ENCODE data around the gene MED22. TPM values are rescaled to one million over a fixed set of nuclear protein-coding genes. Genes with fewer than 3 reads are reported as not detected.

The MED22 gene
- total and polyA plus RNA-seq, 4 donors = 11.4 to 32.0 (median 20.1) TPM

GRCh38 chr9:133386338-133386737, 38.4 kb upstream of the MED22 start:
- TF ChIP-seq, protein P1, sequence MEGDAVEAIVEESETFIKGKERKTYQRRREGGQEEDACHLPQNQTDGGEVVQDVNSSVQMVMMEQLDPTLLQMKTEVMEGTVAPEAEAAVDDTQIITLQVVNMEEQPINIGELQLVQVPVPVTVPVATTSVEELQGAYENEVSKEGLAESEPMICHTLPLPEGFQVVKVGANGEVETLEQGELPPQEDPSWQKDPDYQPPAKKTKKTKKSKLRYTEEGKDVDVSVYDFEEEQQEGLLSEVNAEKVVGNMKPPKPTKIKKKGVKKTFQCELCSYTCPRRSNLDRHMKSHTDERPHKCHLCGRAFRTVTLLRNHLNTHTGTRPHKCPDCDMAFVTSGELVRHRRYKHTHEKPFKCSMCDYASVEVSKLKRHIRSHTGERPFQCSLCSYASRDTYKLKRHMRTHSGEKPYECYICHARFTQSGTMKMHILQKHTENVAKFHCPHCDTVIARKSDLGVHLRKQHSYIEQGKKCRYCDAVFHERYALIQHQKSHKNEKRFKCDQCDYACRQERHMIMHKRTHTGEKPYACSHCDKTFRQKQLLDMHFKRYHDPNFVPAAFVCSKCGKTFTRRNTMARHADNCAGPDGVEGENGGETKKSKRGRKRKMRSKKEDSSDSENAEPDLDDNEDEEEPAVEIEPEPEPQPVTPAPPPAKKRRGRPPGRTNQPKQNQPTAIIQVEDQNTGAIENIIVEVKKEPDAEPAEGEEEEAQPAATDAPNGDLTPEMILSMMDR (IDR thresholded peaks at IDR 0.05; ENCODE audit: control extremely low read depth, extremely low read depth) = no peak
- WGBS, 2 donors = 83 to 87% methylated on average over 13 of the region's 13 CpGs
- Histone ChIP-seq H3K4me1 (ENCODE audit: control insufficient read depth in 5 of 5, insufficient read depth in 5 of 5, low read length in 5 of 5) (no peaks in the 10 kb centered on the region), H3K4me3 (no peak overlapping the region), H3K36me3 (ENCODE audit: control insufficient read depth in 4 of 4, insufficient read depth in 4 of 4, low read length in 4 of 4) (peaks cover 0 to 2% (median 0%) of the 10 kb centered on the region in 4 donors), H3K27me3 (ENCODE audit: control insufficient read depth in 3 of 3, insufficient read depth in 3 of 3, low read length in 2 of 3) (no peaks in the 10 kb centered on the region), H3K27ac (ENCODE audit: low read depth in 1 of 2, low read length in 1 of 2) (no peak overlapping the region), H3K9ac (ENCODE audit: insufficient read depth in 1 of 2, low read length in 2 of 2) (no peak overlapping the region), H3K9me3 (ENCODE audit: control insufficient read depth in 4 of 4, insufficient read depth in 3 of 4, low read length in 3 of 4) (no peaks in the 10 kb centered on the region)
- no peak for ATAC-seq (ENCODE audit: insufficient read depth, low FRiP score)
- no peak for DNase-seq

GRCh38 chr9:133385452-133385851, 37.5 kb upstream of the MED22 start:
- no peak overlapping the region for H3K27ac ChIP-seq (ENCODE audit: low read depth in 1 of 2, low read length in 1 of 2)
- no peak for ATAC-seq (ENCODE audit: insufficient read depth, low FRiP score)

GRCh38 chr9:133384736-133385321, 36.9 kb upstream of the MED22 start:
- Histone ChIP-seq H3K9me3 (ENCODE audit: control insufficient read depth in 4 of 4, insufficient read depth in 3 of 4, low read length in 3 of 4) (no peaks in the 10 kb centered on the region), H3K9ac (ENCODE audit: insufficient read depth in 1 of 2, low read length in 2 of 2) (no peak overlapping the region), H3K27me3 (ENCODE audit: control insufficient read depth in 3 of 3, insufficient read depth in 3 of 3, low read length in 2 of 3) (no peaks in the 10 kb centered on the region), H3K4me1 (ENCODE audit: control insufficient read depth in 5 of 5, insufficient read depth in 5 of 5, low read length in 5 of 5) (no peaks in the 10 kb centered on the region), H3K4me3 (no peak overlapping the region), H3K27ac (ENCODE audit: low read depth in 1 of 2, low read length in 1 of 2) (no peak overlapping the region), H3K36me3 (ENCODE audit: control insufficient read depth in 4 of 4, insufficient read depth in 4 of 4, low read length in 4 of 4) (peaks cover 0 to 2% (median 0%) of the 10 kb centered on the region in 4 donors)
- TF ChIP-seq, protein P1 (IDR thresholded peaks at IDR 0.05; ENCODE audit: control extremely low read depth, extremely low read depth) = no peak
- ATAC-seq (ENCODE audit: insufficient read depth, low FRiP score) (no peak), DNase-seq (no peak)
- WGBS, 2 donors = 88% methylated on average over 17 of the region's 17 CpGs

More at GRCh38 chr9:133385452-133385851, 37.5 kb upstream of the MED22 start:
- 89 to 96% methylated on average over 13 to 14 of the region's 14 CpGs for WGBS, 2 donors
- Histone ChIP-seq H3K27me3 (ENCODE audit: control insufficient read depth in 3 of 3, insufficient read depth in 3 of 3, low read length in 2 of 3) (no peaks in the 10 kb centered on the region), H3K9ac (ENCODE audit: insufficient read depth in 1 of 2, low read length in 2 of 2) (no peak overlapping the region), H3K4me1 (ENCODE audit: control insufficient read depth in 5 of 5, insufficient read depth in 5 of 5, low read length in 5 of 5) (no peaks in the 10 kb centered on the region), H3K9me3 (ENCODE audit: control insufficient read depth in 4 of 4, insufficient read depth in 3 of 4, low read length in 3 of 4) (no peaks in the 10 kb centered on the region), H3K36me3 (ENCODE audit: control insufficient read depth in 4 of 4, insufficient read depth in 4 of 4, low read length in 4 of 4) (peaks cover 0 to 2% (median 0%) of the 10 kb centered on the region in 4 donors), H3K4me3 (no peak overlapping the region)
- no peak for DNase-seq
- TF ChIP-seq, protein P1 (IDR thresholded peaks at IDR 0.05; ENCODE audit: control extremely low read depth, extremely low read depth) = no peak

- ATAC-seq (ENCODE audit: insufficient read depth, low FRiP score) (no peak), DNase-seq (no peak)
- Histone ChIP-seq H3K9ac (ENCODE audit: insufficient read depth in 1 of 2, low read length in 2 of 2) (no peak overlapping the region), H3K27me3 (ENCODE audit: control insufficient read depth in 3 of 3, insufficient read depth in 3 of 3, low read length in 2 of 3) (no peaks in the 10 kb centered on the region), H3K36me3 (ENCODE audit: control insufficient read depth in 4 of 4, insufficient read depth in 4 of 4, low read length in 4 of 4) (peaks cover 0 to 2% (median 0%) of the 10 kb centered on the region in 4 donors), H3K9me3 (ENCODE audit: control insufficient read depth in 4 of 4, insufficient read depth in 3 of 4, low read length in 3 of 4) (no peaks in the 10 kb centered on the region), H3K4me1 (ENCODE audit: control insufficient read depth in 5 of 5, insufficient read depth in 5 of 5, low read length in 5 of 5) (no peaks in the 10 kb centered on the region), H3K27ac (ENCODE audit: low read depth in 1 of 2, low read length in 1 of 2) (no peak overlapping the region), H3K4me3 (no peak overlapping the region)
- TF ChIP-seq, protein P1 (IDR thresholded peaks at IDR 0.05; ENCODE audit: control extremely low read depth, extremely low read depth) = no peak
- WGBS, 2 donors = 91% methylated on average over 3 of the region's 3 CpGs
Measured at GRCh38 chr9:133383438-133383837, 35.5 kb upstream of the MED22 start.
